ENCODE data around the gene ALDH16A1.
A peak's percentile ranks its signal among the peaks of the same experiment; 100 is the strongest.

Gene ALDH16A1

GRCh38 chr19:49430172-49430677, 22.8 kb upstream of the ALDH16A1 start:
- H3K4me1 ChIP-seq: peaks cover 49% of the 10 kb centered on the region
- H3K36me3 ChIP-seq: no peaks in the 10 kb centered on the region
- peaks cover 23% of the 10 kb centered on the region for H3K9me3 ChIP-seq
- H3K27me3 ChIP-seq: peaks cover 100% of the 10 kb centered on the region
- no peak overlapping the region for H3K27ac ChIP-seq
- no peak for TF ChIP-seq Cebpa-rat (IDR thresholded peaks at IDR 0.05)
- no peak overlapping the region for H3K4me3 ChIP-seq
- no peak overlapping the region for H3K9ac ChIP-seq
- 0 out of 2 replicates have a peak overlapping the region, but pooled peaks have one; percentile 5 for H3K4me2 ChIP-seq
- peaks cover 17% of the 10 kb centered on the region for H4K20me1 ChIP-seq

GRCh38 chr19:49430678-49431329, 22.2 kb upstream of the ALDH16A1 start:
- Histone ChIP-seq H3K4me3 (no peak overlapping the region), H3K4me1 (peaks cover 43% of the 10 kb centered on the region), H3K27me3 (peaks cover 100% of the 10 kb centered on the region), H3K27ac (no peak overlapping the region), H3K9ac (no peak overlapping the region), H3K4me2 (0 out of 2 replicates have a peak overlapping the region, but pooled peaks have one; percentile 5), H3K36me3 (no peaks in the 10 kb centered on the region), H4K20me1 (peaks cover 11% of the 10 kb centered on the region), H3K9me3 (peaks cover 23% of the 10 kb centered on the region)
- no peak for TF ChIP-seq Cebpa-rat (IDR thresholded peaks at IDR 0.05)

GRCh38 chr19:49431330-49431749, 21.7 kb upstream of the ALDH16A1 start:
- Histone ChIP-seq H3K27ac (no peak overlapping the region), H4K20me1 (peaks cover 6% of the 10 kb centered on the region; the same call in 1 of the 2 replicates), H3K4me1 (peaks cover 37% of the 10 kb centered on the region), H3K9me3 (peaks cover 23% of the 10 kb centered on the region), H3K36me3 (no peaks in the 10 kb centered on the region), H3K9ac (no peak overlapping the region), H3K4me2 (no peak overlapping the region), H3K4me3 (no peak overlapping the region), H3K27me3 (peaks cover 100% of the 10 kb centered on the region)
- TF ChIP-seq Cebpa-rat (IDR thresholded peaks at IDR 0.05): no peak

GRCh38 chr19:49432141-49433073, 20.6 kb upstream of the ALDH16A1 start:
- Histone ChIP-seq H3K9me3 (peaks cover 23% of the 10 kb centered on the region), H3K27me3 (peaks cover 100% of the 10 kb centered on the region), H3K36me3 (no peaks in the 10 kb centered on the region), H3K4me2 (peak overlapping the region; percentile 14; the same call in 1 of the 2 replicates), H3K4me3 (0 out of 2 replicates have a peak overlapping the region, but pooled peaks have one; percentile 28), H3K27ac (no peak overlapping the region), H4K20me1 (peaks cover 6% of the 10 kb centered on the region; the same call in 1 of the 2 replicates), H3K4me1 (peaks cover 27% of the 10 kb centered on the region), H3K9ac (no peak overlapping the region)
- TF ChIP-seq Cebpa-rat (IDR thresholded peaks at IDR 0.05): no peak

- Histone ChIP-seq H3K4me1 (peaks cover 17% of the 10 kb centered on the region), H3K9me3 (peaks cover 23% of the 10 kb centered on the region), H3K4me2 (no peak overlapping the region), H3K4me3 (no peak overlapping the region), H3K27ac (no peak overlapping the region), H4K20me1 (peaks cover 10% of the 10 kb centered on the region; the same call in 1 of the 2 replicates), H3K36me3 (no peaks in the 10 kb centered on the region), H3K9ac (no peak overlapping the region), H3K27me3 (peaks cover 100% of the 10 kb centered on the region)
- no peak for TF ChIP-seq Cebpa-rat (IDR thresholded peaks at IDR 0.05)
Observed at GRCh38 chr19:49433240-49433901, 19.7 kb upstream of the ALDH16A1 start.

GRCh38 chr19:49434907-49435583, 18.0 kb upstream of the ALDH16A1 start:
- TF ChIP-seq Cebpa-rat (IDR thresholded peaks at IDR 0.05): no peak
- H3K4me3 ChIP-seq: no peak overlapping the region
- no peak overlapping the region for H3K4me2 ChIP-seq
- H3K9me3 ChIP-seq: peaks cover 23% of the 10 kb centered on the region
- H3K4me1 ChIP-seq: peaks cover 14% of the 10 kb centered on the region
- H3K27ac ChIP-seq: no peak overlapping the region
- peaks cover 100% of the 10 kb centered on the region for H3K27me3 ChIP-seq
- peaks cover 25% of the 10 kb centered on the region; the same call in 1 of the 2 replicates for H4K20me1 ChIP-seq
- H3K9ac ChIP-seq: no peak overlapping the region
- H3K36me3 ChIP-seq: no peaks in the 10 kb centered on the region

- TF ChIP-seq Cebpa-rat (IDR thresholded peaks at IDR 0.05): no peak
- H3K4me2 ChIP-seq: no peak overlapping the region
- no peaks in the 10 kb centered on the region for H3K36me3 ChIP-seq
- H3K27ac ChIP-seq: no peak overlapping the region
- H3K4me1 ChIP-seq: 0 out of 2 replicates have a peak, but pooled peaks cover 7% of the 10 kb centered on the region
- H4K20me1 ChIP-seq: peaks cover 31% of the 10 kb centered on the region; the same call in 1 of the 2 replicates
- peaks cover 23% of the 10 kb centered on the region for H3K9me3 ChIP-seq
- no peak overlapping the region for H3K9ac ChIP-seq
- H3K27me3 ChIP-seq: peaks cover 100% of the 10 kb centered on the region
- H3K4me3 ChIP-seq: no peak overlapping the region
Observed at GRCh38 chr19:49435670-49436069, 17.4 kb upstream of the ALDH16A1 start.

GRCh38 chr19:49436381-49437017, 16.5 kb upstream of the ALDH16A1 start:
- Histone ChIP-seq H3K9me3 (peaks cover 23% of the 10 kb centered on the region), H3K9ac (no peak overlapping the region), H3K27me3 (peaks cover 100% of the 10 kb centered on the region), H3K4me1 (peaks cover 6% of the 10 kb centered on the region), H3K4me3 (no peak overlapping the region), H3K36me3 (no peaks in the 10 kb centered on the region), H3K4me2 (no peak overlapping the region), H3K27ac (no peak overlapping the region), H4K20me1 (peaks cover 36% of the 10 kb centered on the region; the same call in 1 of the 2 replicates)
- TF ChIP-seq Cebpa-rat (IDR thresholded peaks at IDR 0.05): no peak
